T47D (cell line): ENCODE measurements around the gene FAT3.
A peak's percentile ranks its signal among the peaks of the same experiment; 100 is the strongest.

ENCODE experiments used
- DNase-seq, 2 experiments: peaks; one replicate each; pipeline versions ENCODE4 v3.0.0 to v3.0.0-alpha.2; 2011 to 2012; ENCODE audit warnings: low read depth in 1 of 2, low spot score in 1 of 2
- JUND ChIP-seq: IDR thresholded peaks from 2 replicates; pipeline ENCODE4 v1.6.1; 2012; ENCODE audit warnings: low read depth
- in situ Hi-C: cut with HindIII; loops from 2 replicates; pipeline ENCODE4 v1.10.0; 2016; ENCODE audit warnings: low sequenced_read_pairs, low pct_unique_long_range_greater_than_20kb

Gene FAT3

DNA sequence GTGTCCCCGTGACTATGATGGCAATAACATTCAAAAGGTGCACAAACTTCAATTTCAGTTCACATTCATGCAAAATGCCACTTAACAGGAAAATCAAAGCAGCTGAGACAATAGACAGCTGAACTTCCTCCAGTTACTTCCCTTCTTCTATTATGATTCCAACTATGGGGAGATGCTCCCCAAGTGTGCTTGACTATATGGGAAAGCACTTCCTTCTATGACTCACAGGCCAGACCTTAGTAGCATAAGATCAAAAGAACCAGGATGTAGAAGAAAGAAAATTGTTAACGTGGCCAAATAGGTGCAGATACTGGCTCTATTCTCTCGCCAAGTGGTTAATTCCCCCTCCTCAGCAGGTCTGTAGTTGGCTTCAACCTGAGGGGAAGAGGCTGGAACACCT lies 7.8 kb upstream of the FAT3 start:
- in situ Hi-C loops, result no loop called here
- no peak for TF ChIP-seq JUND
- no peak for DNase-seq

DNA sequence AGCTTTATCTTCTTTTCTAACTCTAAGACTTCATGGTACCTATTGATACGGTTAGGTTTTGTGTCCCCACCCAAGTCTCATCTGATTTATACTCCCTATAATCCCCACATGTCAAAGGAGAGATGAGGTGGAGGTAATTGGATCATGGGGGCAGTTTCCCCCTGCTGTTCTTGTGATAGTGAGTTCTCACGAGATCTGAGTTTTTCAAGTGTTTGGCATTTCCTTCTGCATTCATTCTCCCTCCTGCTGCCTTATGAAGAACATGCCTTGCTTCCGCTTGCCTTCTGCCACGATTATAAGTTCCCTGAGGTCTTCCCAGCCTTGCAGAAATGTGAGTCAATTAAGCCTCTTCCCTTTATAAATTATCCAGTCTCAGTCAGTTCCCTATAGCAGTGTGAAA lies 5.1 kb upstream of the FAT3 start:
- no peak for TF ChIP-seq JUND
- in situ Hi-C loops, result no loop called here

DNA sequence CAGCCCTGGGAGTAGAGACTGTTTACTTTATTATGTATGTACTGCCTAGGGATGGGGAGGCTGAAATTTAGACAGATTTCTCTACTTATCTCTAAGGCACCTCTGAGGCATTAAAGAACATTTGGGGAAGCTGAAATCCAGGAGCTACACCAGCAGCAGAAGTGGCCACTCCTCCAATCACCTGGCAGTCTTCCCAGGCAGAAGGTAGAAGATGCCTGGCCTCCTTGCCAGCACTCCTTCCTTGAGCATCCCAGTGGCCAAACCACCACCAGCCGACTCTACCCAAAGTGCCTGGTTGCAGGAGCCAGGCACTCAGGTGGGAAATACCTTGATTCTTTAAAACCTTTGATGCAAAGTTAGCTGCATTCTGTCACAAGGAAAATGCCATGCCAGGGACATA lies 1.9 kb upstream of the FAT3 start:
- no peak for DNase-seq
- no peak for TF ChIP-seq JUND
- in situ Hi-C loops, result no loop called here

More for the DNA sequence above, 5.1 kb upstream of the FAT3 start:
- DNase-seq, result no peak

DNA sequence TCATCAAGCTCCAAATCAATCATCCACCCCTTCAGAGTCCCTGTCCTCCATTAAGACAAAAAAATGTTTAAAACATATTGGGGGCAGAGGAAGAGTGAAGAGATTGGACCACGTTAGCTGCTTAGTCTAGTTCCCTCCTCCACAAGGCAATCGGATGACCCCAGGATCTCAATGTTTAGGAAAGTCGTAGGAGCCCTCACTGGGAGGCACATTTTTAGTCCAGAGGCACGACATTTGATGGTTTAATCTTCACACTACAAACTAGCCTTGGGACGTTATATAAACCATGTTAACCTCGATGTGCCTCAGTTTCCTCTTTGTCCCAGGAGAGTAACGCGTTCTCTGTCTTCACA lies 588 bp upstream of the FAT3 start:
- in situ Hi-C loops, result no loop called here
- TF ChIP-seq JUND, result no peak
- no peak for DNase-seq

DNA sequence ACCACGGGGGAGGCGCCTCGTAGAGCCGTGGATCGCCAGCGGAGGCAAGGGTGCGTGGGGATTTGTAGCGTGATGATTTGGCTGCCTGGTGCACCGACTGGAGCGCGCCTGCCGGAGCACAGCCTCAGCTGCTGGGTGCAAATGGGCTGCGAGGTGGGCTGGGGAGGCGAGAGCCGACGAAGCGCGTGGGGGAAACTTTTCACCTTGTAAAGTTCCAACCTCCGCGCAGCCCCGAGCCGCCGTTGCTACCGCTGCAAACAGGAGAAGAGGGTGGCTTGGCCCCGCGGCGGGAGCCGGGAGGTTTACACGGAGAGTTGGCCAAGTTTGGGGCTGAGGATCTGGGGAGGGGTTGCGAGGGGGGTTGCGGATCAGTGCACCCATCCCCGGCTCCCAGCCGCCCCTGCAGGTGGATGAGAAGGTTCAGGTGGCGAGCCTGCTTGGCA lies 528 bp downstream of the FAT3 start:
- TF ChIP-seq JUND, result no peak
- in situ Hi-C loops, result no loop called here
- DNase-seq, result no peak

DNA sequence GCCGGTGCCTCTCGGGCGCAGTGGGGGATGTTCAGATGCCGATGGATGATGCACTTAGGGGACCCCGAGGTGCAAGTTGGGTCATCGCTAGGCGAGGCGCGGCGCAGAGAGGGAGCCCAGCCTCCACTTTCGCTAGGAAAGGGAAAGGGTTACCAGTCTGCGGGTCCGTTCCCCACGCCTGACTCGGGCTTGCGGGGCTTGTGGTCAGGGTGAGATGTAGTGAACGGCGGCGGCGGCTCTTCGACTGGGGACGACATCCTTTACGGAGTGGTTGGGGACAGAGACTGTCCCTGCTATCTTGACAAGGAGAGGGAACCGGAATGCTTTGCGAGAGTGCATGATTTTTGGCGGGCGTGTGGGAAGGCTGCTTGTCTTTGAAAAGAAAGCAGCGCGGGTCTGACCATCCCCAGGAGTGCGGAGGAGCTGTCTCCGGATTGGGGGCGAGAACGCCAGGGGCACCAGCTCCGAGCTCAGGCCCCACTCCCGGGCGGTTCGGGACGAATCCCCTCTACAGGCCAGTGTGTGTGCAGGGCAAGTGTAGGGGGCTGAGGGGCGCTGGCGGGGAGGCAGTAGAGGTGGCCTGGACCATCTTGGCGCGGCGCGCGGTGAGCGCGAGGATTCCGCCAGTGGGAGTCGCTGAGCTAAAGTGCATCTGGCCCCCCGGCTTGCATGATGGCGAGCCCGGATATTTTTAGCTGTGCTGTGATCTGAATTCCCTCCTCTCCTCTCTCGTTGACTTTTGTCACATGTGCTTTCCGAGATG lies 1.1 kb downstream of the FAT3 start:
- no peak for DNase-seq
- no peak for TF ChIP-seq JUND
- in situ Hi-C loops, result no loop called here

DNA sequence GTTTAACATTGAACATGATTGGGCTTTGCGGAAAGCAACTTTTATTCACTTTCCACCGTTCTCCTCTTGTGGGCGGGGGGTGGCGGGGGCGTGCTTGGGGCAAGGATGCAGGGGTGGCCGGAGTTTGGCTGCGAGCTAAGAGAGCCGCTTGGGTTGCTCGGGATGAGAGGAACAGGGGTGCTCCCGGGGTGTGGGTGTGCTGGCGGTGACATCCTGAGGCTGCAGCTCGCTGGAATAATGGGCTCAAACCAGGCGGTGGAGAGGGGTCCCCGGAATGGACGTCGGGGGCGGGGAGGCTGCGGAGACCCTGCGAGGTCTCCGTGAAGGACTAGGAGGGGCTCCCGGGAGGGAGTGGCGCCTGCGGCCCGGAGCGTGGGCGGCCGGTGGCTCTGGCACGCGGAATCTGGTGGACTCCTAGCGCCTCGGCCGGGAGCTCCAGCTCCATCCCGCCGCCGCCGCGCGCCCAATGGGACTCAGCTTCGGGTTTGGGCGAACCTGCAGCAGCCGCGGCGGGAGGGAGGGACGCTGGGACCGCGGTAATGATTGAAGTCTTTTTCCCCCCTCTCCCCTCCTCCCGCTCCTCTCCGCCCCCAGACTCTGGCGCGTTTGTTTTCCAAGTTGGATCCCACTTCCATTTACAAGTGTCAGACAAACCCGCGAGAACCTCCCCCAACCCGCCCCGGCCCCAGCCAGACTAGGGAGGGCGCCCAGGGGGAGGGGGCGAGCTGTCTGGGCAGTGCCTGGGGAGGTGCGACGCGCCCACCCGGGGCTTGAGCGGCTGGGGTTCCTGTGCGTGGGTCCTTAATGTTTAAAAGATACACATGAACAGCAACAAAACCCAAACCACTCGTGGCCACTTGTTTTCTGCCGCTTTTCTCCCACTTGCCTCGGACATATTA lies 2.0 kb downstream of the FAT3 start:
- no peak for TF ChIP-seq JUND
- DNase-seq, result no peak
- in situ Hi-C loops, result no loop called here

DNA sequence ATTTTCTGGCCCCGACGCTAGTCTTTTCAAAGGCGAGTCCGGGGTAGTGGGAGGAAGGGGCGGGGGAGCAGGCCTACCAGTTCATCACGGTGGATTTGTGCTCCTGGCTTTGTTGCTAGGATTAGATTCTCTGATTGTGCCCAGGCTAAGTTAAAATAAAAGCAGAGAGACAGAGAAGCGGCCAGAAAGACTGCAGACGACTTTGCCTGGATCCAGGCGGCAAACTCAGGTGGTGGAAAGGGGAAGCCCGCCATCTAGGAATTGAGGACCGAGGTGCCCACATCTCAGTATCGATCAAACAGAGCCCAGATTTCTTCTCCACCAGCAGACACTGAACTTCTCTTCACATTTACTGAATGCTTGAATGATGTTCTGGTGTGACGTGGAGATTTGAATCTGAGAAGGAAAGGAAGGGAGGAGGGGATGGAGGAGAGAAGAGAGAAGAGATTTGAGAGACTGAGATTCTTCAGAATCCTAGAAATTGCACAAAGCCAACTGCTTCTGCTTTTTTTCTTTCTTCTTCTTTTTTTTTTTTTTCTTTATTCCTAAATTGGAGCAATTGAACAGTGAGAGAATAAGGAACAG lies 2.7 kb downstream of the FAT3 start:
- TF ChIP-seq JUND, result no peak
- in situ Hi-C loops, result no loop called here

DNA sequence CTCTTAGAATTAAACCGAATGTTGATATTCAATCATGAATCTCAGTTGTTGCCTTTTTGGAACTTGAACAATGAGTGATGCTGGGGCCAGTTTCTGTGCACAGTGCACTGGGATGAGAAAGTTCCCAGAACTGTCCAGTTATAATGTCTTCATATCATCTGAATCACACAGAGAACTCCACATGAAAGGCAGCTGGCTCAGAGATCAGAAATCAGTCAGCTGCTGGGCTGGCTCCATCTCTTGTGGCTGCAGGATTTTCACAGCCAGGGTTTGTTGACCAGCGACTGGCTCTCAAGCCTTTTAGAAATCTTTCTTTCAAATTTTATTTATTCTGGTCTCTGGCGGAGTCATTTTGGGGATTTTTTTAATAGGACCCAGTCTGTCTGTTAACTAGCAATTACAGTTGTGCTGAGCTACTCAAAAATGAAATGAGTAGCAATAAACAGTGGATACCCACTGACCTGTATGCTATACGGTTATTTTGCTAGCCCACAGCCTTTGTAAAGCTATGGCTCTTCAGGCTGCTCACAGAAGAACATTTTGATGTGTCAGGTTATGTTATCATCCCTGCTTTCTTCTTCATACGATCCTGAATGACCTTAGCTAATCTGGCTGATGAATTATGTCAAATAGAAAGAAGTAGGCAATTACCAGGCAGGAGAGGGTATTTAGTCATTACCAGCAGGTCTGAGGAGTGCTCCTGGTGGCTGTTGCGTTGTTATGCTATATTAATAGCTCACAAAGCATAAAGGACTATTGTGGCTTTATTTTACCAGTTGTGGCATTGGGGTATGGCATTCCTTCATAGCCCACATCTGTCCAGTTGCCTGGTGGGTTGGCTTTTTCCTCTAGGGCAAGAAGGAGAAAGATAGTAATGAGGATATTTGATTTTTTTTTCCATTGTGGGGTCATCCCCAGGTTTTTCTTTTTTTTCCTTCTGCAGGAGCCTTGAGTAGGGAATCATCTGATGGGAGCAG lies 3.6 kb downstream of the FAT3 start:
- in situ Hi-C loops, result no loop called here
- no peak for TF ChIP-seq JUND
- DNase-seq, result no peak

More for the DNA sequence above, 2.7 kb downstream of the FAT3 start:
- DNase-seq, result peak in 1 of 2 experiments; percentile 50

DNA sequence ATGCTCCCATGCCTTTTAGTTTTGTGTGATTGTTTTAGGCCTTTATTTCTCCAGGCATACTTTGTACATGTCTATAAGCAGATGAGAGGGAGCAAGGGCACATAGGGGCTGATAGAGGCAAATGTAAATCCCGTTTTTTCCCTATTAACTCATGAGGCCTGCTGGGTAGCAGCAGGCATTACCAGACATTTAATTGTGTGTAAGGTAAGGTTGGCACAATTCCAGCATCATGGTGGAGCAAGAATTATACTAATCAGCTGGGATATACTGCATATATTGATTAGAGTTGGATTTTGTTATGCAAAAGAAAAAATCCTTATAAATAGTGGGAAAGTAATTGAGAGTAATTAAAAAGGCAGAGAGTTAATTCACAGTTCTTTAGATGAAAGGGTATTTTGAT lies 12.2 kb downstream of the FAT3 start:
- in situ Hi-C loops, result no loop called here
- DNase-seq, result no peak
- no peak for TF ChIP-seq JUND

DNA sequence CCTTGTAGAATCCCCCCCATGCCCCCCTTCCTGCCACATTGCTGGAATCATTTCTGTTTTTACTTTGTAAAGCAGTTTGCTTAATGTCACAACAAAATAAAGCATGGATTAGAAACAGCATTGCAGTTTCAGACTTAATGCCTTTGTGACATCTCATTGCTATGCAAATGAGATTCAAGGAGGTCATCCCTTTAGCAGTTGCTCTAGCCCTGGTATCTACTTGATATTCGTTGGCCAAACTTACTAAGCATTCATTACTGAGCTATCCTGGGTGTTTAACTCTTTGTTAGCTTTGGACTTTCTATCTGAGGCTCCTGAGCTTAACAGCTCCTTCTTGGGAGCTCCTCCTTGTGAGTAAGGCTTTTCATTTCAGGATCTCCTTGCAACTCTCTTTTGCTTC lies 16.3 kb downstream of the FAT3 start:
- in situ Hi-C loops, result no loop called here
- TF ChIP-seq JUND, result no peak
- DNase-seq, result no peak

DNA sequence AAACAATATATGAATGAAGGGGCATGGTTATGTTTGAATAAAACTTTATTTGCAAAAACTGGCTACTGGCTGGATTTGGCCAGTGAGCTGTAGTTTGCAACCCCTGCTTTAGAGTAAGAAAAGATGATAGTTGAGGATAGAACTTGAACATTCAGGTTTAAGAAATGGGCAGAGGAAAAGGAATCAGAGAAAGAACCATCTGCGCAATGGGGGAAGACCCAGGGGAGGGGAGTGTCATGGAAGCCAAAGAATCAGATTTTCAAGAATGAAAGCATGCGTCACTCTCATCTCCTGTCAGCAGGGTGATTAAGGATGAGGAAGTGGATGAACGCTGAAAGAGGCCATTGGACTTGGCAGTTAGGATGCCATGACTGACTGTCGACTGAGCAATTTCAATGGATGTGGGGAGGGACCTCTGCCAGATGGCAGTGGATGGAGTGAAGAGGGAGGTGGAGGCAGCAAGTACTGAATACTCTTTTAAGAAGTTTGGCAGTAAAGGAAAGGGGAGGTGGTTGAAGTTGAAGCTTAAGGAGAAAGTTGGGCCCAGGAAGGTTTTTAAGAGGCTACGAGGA lies 21.2 kb downstream of the FAT3 start:
- in situ Hi-C loops, result no loop called here
- no peak for DNase-seq
- no peak for TF ChIP-seq JUND
